Hematopoietic multipotent progenitor cell (in vitro differentiated cells): ENCODE results near the gene SCN1B. TPM values are rescaled to one million over a fixed set of nuclear protein-coding genes. Genes with fewer than 3 reads are reported as not detected.
"Not testable (repeated sequence)": the region's sequence is repeated elsewhere in the genome, so short reads cannot be mapped to it uniquely, and the experiment has no call there.

Experiments
- DNase-seq, 3 donors: peaks; one replicate each; pipeline ENCODE4 v3.0.0-alpha.2; 2011 to 2015; ENCODE audit warnings: low read depth in 2 of 3, low spot score in 2 of 3
- total RNA-seq: library from RNA; depleted of rRNA; stranded (reverse); fragments of >200 nt; gene quantifications from one replicate; pipeline ENCODE4 v1.2.3, GENCODE V29; 2012

SCN1B gene
- 1.9 TPM for total RNA-seq

DNA sequence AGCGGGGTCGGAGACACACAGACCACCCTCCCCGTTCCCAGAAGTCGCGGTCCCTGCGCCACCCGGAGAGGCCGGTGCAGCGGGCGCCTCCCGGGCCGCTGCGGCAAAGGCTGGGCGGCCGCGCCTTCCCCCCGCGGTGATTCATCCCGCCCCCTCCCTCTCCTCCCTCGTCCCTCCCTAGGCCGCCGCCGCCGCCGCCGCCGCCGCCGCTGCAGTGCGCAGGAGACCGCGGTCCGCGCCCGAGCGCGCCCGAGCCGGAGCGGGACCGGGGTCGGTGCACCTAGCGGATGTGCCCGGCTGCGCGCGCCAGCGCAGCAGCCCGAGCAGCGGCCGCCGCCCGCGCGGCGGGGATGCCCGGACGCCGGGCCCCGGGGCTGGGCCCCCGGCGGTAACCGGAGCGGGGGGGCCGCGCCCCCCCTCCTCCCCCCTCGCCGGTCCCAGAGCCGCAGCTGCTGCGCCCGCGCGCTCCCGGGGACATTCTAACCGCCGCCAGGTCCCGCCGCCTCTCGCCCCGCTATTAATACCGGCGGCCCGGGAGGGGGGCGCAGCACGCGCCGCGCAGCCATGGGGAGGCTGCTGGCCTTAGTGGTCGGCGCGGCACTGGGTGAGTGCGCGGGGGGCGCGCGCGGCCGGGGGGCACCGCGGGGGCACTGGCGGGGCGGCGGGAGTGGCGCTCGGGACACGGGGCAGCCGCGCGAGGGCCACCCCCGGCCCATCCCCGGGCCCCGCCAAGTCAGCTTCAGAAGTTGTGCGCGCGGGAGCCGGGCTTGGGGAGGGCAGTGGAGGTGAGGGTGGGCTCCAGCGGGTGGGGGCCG lies at the start of gene SCN1B:
TSS of gene SCN1B (plus strand) at position 214 of the 815 bp plus-strand sequence. CDS start at position 565, 351 bp downstream.
- peak in 2 of 3 donors; percentile 68 to 70 for DNase-seq

DNA sequence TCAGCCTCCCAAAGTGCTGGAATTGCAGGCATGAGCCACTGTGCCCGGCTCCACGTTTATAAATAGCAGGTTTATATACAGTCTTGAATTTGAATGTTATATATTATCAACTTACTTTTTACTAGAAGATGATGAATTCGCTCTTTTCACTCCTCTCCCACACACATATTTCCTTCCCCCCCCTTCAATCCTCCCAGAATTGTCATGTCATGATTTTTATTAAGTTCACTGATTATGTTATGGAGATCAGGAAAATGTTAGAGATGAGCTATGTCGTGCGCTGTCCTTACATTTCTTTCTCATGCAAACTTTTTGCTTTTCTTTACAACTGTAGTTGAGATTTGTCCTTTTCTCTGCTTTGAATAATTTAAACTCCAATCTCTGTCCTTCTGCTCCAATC lies 48.0 kb upstream of the SCN1B start:
- no peak for DNase-seq

DNA sequence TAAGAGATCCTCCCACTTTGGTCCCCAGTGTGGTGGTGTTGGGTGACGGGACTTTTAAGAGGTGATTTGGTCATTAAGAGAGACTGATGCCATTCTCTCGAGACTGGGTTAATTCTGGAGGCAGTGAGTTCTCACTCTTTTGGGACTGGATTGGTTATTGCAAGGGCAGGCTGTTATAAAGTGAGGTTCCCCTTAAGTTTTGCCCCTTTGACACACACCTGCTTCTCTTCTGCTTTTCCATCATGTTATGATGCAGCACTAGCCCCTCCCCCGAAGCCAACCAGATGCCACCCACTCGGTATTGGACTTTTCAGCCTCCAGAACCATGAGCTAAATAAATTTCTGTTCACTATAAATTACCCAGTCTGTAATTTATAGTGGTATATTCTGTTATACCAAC lies 46.5 kb upstream of the SCN1B start:
- DNase-seq, result no peak

DNA sequence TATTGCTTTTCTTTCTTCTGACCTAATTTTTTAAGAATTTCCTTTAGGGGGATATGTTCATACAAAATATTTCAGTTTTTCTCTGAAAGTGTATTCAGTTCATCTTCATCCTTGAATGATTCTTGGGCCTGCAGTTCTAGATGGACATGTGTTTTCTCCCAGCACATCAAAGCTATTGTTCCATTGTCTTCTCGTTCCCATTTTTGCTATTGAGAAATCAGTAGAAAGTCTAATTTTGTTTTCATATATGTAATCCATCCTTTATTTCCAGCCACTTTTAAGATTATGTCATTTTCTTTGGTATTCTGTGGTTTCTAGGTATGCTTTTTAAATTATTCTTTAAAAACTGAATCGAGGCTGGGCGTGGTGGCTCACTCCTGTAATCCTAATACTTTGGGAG lies 46.0 kb upstream of the SCN1B start:
- DNase-seq, result no peak

DNA sequence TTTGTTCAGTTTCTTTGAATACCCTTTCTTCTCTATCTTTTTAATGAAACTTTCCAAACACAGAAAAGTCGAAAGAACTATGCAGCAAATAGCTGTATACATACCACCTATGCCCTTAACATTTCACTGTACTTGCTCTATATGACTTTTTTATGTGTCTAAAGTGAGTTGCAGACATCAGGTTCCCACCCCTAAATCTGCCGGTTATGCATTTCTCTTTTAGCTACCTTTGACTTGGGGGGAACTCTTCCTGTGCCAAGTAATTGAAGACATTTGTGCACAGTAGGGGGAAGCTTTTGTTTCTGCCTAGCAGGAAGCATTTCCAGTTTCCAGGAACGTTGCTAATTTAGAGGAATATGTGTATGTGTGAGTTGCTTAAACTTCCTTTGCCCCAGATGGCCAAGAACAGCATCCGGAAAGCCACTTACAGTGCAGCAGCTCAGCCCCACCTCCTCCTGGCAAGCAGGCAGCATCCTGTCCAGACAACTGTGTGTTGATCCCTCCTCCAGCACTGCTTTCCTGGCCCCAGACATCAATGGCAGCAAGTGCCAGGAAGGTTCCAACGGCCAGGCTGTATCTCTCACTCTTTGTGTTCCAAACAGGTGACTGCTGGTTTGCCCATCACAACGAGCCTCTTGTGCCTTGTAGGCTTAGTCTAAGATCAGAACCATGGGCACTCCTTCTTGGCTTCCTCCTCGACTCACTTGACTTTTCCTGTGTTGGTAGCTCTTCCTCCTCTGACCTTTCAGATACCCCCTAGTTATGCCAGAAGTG lies 44.8 kb upstream of the SCN1B start:
- no peak for DNase-seq

GRCh38 chr19:34988119-34988518 lies 42.2 kb upstream of the SCN1B start:
- DNase-seq, result no peak

- DNase-seq, result no peak
Measured at GRCh38 chr19:34989298-34989697, 41.0 kb upstream of the SCN1B start.

- no peak for DNase-seq
Measured at GRCh38 chr19:34990578-34991192, 39.6 kb upstream of the SCN1B start.

GRCh38 chr19:34991542-34992333 lies 38.5 kb upstream of the SCN1B start:
- no peak for DNase-seq

DNA sequence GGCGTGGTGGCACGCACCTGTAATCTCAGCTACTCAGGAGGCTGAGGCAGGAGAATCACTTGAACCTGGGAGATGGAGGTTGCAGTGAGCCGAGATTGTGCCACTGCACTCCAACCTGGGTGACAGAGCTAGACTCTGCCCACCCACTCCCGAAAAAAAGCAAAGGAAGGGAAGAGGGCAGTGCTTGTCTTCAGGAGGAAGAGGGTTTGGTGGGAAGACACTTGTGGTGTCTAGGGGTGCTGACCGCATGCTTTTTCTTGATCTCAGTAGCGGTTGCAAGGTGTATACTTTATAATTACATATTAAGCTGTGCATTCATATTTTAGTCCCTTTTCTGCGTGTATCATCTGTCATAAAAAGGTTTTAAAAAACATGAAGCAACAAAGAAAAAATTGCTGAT lies 37.7 kb upstream of the SCN1B start:
- DNase-seq, result not testable (repeated sequence)

DNA sequence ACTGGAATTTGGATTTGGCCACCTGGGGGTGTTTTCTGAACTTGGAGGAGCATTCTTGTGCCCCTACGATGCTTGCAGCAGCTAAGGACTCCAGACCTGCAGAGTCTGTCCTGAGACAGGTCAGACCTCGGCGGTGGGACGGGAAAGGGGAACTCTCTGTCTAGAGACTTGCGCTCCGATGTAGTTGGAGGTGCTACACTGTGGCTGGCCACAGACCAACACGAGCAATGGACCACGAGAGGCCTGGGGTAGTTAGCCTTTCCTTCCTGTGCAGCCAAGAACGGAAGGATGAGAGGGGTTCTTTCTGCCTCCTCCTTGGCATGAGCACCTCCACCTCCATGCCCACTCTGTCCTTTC lies 36.0 kb upstream of the SCN1B start:
- no peak for DNase-seq

DNA sequence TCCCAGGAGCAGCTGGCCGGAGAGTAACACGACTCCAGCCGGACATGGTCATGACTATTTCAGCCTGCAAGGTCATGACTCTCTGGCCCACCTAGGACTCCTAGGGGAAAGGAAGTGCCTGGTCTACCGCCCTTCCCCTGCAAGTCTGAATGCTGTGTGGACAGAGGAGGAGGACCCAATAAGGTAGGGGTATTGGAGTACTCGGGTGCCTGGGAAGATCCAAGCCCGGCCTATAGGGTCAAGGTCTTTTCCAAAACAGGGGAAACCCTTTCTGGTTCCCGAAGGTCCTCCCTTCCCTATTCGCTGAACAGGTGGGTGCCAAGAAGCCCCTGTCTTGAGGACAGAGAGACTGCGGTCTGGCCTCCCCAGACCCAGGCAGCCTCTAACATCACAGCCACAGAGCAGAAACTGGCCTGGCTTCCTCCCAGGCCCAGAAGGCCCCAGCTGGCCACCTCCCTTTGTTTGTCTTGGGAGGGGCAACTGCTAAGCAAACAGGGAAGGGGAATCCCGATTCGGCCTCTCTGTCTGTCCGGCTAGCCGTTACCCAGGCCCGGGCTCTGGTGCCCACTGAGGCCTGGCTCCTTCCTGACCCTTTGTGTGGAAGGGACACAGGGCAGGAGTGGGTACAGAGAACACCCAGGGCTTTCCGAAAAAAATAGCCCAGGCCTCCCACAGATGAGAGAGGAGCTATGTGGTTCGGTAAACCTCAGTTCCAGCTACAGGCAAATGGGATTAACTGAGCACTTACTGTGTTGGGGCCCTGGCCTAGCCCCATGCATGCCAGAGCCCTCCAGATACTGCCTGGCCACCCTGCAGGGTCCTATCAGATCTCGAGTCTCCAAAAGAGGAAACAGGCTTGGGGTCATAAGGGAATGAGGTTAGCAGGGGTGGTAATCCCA lies 35.4 kb upstream of the SCN1B start:
- no peak for DNase-seq

DNA sequence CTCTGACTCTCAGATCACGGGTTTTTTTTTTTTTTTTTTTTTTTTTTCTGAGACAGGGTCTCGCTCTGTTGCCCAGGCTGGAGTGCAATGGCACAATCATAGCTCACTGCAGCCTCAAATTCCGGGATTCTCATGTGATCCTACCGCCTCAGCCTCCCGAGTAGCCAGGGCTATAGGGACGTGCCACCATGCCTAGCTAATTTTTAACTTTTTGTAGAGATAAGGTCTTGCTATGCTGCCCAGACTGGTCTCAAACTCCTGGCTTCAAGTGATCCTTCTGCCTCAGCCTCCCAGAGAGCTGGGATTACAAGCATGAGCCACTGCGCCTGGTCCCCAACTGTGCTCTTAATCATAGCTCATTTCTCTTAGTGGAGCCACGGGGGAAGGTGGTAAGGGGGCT lies 34.7 kb upstream of the SCN1B start:
- no peak for DNase-seq

DNA sequence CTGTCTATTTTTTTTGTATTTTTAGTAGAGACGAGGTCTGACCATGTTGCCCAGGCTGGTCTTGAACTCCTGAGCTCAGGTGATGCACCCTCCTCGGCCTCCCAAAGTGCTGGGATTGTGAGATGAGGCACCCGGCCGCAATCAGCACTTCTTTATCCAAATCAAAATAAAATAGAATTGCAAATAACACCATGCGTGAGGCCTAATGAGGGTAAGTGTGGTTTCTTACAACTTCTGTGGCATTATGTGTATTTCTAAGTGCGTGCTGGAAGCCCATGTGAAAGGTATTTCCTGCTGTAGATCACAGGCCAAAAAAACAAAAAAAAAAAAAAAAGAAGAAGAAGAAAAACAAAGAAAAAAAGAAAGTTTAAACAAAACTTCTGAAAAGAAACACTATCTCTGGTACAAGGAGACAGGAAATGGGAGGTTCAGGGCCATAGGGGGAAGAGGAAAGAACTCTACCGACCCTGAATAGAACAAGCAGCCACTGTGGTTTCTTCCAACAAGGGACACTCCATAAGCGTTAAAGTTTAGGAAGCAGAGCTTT lies 33.1 kb upstream of the SCN1B start:
- peak in 2 of 3 donors; percentile 47 to 70 for DNase-seq

- DNase-seq, result not testable (repeated sequence)
Measured at GRCh38 chr19:34998224-34998623, 32.0 kb upstream of the SCN1B start.

DNA sequence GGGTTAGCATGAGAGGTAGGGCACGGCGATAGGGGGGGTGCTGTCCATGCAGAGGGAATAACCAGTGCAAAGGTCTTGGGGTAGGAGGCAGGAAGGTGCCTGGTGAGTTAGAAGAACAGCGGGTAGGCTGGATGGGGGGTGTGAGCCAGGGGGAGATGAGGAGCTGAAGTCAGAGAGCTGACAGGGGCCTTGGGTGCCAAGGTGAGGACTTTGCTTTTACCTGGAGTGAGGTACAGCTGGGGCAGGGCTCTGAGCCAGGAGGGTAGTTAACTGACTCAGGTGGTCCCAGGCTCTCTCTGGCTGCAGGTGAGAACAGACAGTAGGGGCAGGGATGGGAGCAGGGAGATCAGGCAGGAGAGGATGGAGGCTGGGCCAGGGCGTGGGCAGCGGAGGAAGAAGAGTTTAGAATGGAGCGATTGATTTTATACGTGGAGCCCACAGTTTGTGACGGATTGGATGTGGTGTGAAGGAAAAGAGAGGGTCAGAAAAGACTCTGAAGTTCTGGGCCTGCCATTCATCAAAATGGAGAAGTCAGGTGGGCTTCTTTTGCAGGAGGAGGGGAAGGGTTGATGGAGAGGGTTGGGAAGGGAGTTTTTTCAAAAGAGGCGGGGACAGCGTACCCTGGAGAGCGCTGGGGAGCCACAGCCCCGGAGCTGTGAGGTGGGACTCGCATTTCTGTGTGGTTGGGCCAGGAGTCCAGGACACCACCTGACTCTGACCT lies 31.3 kb upstream of the SCN1B start:
- DNase-seq, result peak in 1 of 3 donors; percentile 66

- DNase-seq, result peak in 2 of 3 donors; percentile 71 to 83
Measured at GRCh38 chr19:34999498-35000337, 30.6 kb upstream of the SCN1B start, which contains the start of gene GRAMD1A. GRAMD1A (plus strand) TSS chr19:35000323; CDS start chr19:35000479, 156 bp downstream.

DNA sequence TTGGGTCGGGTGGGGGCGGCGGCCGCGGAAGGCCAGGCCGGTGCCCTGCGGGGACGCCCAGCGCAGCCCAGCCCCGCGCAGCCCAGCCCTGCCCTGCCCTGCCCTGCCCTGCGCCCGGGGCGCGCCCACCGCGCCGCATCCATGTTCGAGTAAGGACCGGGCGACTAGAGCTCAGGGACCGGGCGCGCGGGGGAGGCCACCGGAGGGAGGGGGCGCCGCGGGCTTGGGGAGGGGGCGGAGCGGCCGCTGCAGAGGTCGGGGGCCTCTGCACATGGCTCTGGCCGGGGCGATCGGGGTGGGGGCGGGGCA lies 30.0 kb upstream of the SCN1B start:
- DNase-seq, result no peak
